HG02884 (cell line): ENCODE results near the gene PIAS1.
"Not testable (repeated sequence)": the region's sequence is repeated elsewhere in the genome, so short reads cannot be mapped to it uniquely, and the experiment has no call there.

Experiments used
- ATAC-seq: cut with Tn5 transposase; IDR thresholded peaks from one replicate; pipeline ENCODE4 v1.9.1; 2021; ENCODE audit warnings: mild to moderate bottlenecking, moderate library complexity; ENCODE audit not compliant: unreplicated experiment

The PIAS1 gene

GRCh38 chr15:68053701-68054627 is at the start of gene PIAS1:
PIAS1 (plus strand) TSS chr15:68054315; CDS start chr15:68054327, 12 bp downstream.
- ATAC-seq: peak; percentile 72

- not testable (repeated sequence) for ATAC-seq
Observed at GRCh38 chr15:68007642-68008041, 46.5 kb upstream of the PIAS1 start.

DNA sequence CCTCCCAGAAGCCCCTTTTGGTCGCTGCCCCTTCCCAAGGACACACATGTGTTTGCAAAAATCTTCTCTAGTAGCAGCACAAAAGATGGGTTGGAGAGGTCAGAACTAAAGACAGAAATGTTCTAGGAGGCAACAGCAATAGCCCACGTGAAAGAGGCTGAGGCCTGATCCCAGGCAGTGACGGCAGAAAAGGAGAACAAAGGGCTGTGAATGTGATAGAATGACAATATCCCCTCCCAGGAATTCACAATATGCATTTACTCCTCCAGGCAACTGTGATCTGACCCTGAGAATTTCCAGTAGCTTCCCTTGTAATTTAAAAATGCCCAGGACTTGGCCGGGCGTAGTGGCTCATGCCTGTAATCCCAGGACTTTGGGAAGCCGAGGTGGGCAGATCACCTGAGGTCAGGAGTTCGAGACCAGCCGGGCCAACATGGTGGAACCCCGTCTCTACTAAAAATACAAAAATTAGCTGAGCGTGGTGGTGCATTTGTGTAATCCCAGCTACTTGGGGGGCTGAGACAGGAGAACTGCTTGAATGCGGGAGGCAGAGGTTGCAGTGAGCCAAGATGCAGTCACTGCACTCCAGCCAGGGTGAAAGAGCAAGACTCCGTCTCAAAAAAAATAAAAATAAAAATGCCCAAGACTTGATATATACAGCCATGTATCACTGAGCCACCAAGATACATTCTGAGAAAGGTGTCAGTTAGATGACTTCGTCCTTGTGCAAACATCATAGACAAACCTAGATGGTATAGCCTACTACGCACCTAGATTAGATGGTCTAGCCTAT is 43.6 kb upstream of the PIAS1 start:
- ATAC-seq: no peak

DNA sequence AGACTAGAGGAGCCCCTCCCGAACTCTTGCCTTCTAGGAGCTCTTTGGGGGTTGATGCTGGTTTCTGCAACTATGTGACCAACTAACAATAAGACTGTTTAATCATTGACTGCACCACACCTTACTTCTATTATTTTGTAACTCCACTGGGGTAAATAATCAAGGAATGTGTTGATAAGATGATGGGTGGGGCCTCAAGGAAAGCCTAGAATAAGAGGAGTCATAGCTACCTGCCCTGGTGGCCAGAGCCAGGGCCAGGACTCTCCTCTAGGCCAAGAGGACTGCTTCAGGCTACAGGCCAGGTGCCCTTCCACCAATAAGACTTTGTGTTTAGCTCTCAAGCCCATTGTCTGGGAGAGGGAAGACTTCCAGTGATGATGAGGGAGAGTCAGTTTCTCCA is 41.2 kb upstream of the PIAS1 start:
- no peak for ATAC-seq

DNA sequence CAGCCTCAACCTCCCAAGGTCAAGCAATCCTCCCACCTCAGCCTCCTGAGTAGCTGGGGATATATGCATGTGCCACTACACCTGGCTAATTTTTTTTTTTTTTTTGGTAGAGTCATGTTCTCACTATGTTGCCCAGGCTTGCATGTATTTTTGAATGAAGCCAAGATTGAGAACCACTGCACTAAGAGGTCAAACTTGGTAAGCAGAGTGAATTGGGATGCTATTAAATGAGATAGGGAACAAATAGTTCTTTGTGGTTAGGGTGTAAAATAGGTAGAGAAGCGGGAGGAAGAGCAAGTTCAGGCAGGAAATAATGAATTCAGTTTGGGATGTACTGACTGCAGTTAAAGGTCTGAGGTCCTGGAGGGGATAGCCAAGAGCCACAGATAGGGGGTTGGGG is 39.9 kb upstream of the PIAS1 start:
- ATAC-seq: no peak

GRCh38 chr15:68015244-68015643 is 38.9 kb upstream of the PIAS1 start:
- ATAC-seq: no peak

GRCh38 chr15:68017201-68017600 is 36.9 kb upstream of the PIAS1 start:
- no peak for ATAC-seq

DNA sequence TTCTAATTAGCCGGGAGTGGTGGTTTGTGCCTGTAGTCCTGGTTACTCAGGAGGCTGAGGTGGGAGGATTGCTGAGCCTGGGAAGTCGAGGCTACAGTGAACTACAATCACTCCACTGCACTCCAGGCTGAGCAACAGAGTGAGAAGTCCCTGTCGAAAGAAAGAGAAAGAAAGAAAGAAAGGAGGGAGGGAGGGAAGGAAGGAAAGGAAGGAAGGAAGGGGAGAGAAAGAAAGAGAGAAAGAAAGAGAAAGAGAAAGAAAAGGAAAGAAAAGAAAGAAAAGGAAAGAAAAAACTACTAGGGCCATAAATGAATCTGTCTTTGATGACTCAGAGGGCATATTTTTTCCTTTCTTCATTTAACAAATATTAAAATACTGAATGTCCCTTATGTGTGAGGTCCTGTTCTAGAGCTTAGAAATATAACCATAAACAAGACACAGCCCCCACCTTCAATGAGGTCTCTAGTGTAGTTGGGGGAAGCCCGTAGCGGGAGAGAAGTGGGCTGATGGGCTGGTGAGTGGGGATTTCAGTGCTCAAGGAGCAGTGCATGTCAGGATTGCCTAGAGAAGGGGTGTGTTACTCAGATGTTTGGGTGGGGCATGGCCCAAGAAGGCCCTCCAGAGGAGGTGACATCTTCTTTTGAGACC is 35.2 kb upstream of the PIAS1 start:
- no peak for ATAC-seq

- ATAC-seq: no peak
Observed at GRCh38 chr15:68019814-68020525, 34.1 kb upstream of the PIAS1 start.

DNA sequence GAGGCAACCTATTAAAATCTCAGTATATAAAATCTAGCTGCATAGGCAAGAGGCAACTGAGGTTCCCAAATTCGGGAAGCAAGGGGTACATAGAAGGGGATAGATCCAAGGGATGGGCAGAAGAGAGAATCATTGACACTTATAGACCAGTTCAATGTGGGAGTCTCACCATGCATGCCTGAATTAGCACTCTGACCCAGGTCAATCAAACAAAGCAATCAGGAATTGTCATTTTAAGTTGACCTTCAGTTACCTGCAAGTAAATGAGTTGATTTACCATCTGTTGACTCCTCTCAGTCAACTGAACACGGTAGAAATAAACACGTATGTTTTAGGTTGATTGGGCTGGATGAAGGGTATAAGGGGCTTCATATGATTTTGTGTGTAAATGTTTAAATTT is 33.4 kb upstream of the PIAS1 start:
- ATAC-seq: no peak

- ATAC-seq: no peak
Observed at GRCh38 chr15:68022061-68022460, 32.1 kb upstream of the PIAS1 start.

- no peak for ATAC-seq
Observed at GRCh38 chr15:68023307-68024101, 30.6 kb upstream of the PIAS1 start.

- no peak for ATAC-seq
Observed at GRCh38 chr15:68025835-68026424, 28.2 kb upstream of the PIAS1 start.

- no peak for ATAC-seq
Observed at GRCh38 chr15:68027388-68027787, 26.7 kb upstream of the PIAS1 start.

- ATAC-seq: no peak
Observed at GRCh38 chr15:68028137-68028887, 25.8 kb upstream of the PIAS1 start.

DNA sequence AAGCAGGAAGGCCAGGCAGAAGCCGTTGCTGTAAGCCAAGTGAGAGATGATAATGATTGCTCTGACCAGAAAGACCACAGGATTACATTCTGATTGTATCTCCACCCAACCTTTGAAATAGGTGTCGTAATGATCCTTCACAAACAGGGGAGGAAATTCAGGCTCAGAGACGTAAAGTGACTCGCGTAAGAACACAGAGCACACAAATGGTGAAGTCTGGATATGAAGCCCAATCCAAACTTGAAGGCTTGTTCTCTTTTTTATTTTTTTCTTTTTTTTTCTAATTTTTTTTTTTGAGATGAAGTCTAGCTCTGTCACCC is 25.3 kb upstream of the PIAS1 start:
- ATAC-seq: no peak

- no peak for ATAC-seq
Observed at GRCh38 chr15:68029959-68030358, 24.2 kb upstream of the PIAS1 start.

GRCh38 chr15:68031404-68031803 is 22.7 kb upstream of the PIAS1 start:
- no peak for ATAC-seq

DNA sequence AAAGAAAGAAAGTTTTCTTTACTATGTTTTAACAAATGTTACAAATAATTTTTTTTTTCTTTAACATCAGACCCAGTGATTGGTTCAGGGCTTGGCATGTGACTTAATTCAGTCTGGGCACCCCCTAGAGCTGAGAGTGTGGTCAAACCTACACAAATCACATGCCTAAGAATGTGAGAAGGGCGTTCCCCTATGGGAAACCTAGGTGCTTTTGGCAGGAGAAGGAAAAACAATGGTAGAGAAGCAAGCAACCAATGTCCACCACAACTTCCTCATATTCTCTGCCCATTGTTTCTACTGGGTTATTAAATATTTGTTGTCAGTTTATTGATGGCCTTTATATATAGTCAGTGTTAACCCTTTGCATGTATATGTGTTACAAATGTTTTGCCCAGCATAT is 21.4 kb upstream of the PIAS1 start:
- ATAC-seq: no peak
